CD1c-positive myeloid dendritic cell (primary cell): ENCODE measurements around the gene PTPRD.

Experiments used
- DNase-seq: peaks from one replicate; pipeline ENCODE4 v3.0.0-alpha.2; 2016; ENCODE audit errors: extremely low spot score

PTPRD gene

GRCh38 chr9:9612270-9612669, 1000.5 kb downstream of the PTPRD start:
- DNase-seq: no peak

DNA sequence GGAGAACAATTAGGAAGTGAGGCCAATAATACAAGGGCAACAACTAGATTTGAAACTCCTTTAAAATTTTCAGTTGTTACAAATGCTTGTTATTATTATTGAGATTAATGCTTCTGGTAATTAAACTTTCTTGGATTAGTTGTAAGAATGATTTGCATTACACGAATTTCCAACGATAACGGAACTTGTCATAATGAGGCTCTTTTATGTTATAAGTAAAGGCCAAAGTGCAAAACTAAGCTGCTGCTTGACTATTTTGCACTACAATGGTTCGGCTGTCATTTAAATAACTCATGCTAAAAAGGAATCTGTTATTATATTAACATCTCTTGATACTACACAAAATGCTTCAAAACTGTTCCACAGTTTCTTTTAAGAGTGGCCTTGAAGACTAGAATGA, 1007.1 kb downstream of the PTPRD start:
- DNase-seq: no peak

GRCh38 chr9:9603345-9603744, 1009.5 kb downstream of the PTPRD start:
- no peak for DNase-seq

- no peak for DNase-seq
Observed at GRCh38 chr9:9598723-9599122, 1014.1 kb downstream of the PTPRD start.

GRCh38 chr9:9592104-9592503, 1020.7 kb downstream of the PTPRD start:
- no peak for DNase-seq

DNA sequence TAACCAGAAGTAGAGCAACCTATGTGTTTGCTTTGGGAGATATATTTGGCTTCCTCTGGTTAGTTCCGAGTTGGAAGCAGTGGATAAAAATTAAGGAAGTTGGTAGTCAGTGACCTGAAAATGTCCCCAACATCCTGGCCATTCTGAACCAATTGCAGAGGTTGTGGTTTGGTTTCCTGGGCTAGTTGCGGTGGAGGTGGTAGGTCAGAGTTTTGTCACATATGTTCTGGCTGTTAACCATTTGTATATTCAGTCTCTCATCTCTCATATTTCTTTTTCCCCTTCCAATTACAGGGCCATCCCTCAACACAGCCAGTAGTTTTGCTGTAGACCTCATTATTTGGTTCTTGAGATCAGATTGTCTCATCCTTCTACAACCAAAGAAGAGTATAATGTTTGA, 1026.9 kb downstream of the PTPRD start:
- DNase-seq: no peak

- DNase-seq: no peak
Observed at GRCh38 chr9:9574080-9574479, 1038.7 kb downstream of the PTPRD start.

DNA sequence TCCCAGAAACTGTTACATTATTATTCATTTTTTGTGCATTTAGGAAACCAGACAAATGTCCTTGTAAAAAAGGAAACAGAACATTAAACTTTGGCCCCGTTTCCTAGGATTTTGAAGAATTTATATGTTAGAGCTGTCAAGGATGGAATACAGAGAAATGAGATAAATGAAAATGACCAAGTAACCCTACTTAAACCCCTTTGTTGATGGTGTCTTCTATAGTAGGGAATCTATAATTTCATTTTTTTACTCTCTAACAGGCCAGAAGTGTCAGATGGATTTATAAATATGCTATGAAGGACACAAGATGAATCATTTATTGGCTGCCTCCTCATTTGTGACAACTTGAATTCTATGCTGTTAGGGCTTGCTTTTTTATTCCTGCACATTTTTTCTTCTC, 1047.1 kb downstream of the PTPRD start:
- no peak for DNase-seq

- no peak for DNase-seq
Observed at GRCh38 chr9:9563817-9564216, 1049.0 kb downstream of the PTPRD start.

- no peak for DNase-seq
Observed at GRCh38 chr9:9560382-9561035, 1052.3 kb downstream of the PTPRD start.

DNA sequence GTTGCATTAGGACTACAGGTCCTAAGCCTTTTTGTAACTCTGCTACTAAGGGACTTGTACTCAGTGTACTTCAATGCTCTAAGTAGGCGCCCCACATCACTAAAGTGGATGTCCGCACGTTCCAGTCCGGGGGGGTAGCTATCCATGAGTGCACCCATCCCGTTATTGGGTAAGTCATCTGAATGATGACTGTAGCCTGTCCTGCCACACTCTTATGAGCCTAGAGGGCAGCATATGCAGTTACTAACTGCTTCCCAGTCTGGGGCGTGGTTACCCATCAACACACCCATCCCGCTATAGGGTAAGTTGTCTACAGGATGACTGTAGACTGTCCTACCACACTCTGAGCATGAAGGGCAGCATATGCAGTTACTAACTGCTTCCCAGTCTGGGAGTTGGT, 1053.9 kb downstream of the PTPRD start:
- no peak for DNase-seq

- DNase-seq: no peak
Observed at GRCh38 chr9:9557804-9558334, 1054.9 kb downstream of the PTPRD start.

DNA sequence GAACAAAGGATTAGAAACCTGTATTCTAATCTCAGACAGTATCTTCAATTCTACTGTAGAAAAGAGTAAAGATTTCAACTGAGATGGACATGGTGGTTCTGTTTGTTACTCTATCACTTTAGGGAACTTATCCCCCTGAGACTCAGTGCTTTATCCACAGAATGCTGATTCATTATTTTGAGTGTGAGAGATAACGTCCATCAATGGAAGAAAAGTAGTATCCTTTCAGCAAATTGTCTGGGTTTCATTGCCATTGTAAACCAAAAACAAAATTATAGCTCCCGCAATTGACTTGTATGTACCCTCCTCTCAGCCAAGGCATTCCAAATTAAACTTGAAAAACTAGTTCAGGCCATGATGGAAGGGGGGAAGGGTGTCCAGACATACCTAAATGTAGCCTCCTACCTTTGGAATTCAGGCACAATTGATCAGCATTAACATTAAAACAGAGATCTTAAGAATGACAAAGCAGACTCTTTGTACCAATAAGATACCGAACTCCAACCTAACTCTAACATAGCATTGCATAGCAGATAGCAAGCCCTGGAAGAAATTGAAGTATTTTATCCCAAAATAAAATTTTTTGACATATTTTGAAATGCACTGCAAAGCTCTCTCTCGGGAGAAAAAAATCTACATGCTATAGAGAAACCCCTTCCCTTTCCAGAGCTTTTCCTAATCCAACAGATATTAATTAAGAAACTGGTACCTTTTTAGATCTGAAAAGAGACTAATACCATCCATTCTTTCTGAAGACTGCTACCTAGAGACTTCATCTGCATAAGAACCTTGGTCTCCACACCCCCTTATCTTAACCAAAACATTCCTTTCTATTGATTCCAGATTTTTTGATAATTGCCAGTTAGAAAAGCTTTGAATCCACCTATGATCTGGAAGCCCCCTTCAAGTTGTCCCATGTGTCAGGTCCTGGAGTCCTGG, 1055.7 kb downstream of the PTPRD start:
- DNase-seq: no peak

DNA sequence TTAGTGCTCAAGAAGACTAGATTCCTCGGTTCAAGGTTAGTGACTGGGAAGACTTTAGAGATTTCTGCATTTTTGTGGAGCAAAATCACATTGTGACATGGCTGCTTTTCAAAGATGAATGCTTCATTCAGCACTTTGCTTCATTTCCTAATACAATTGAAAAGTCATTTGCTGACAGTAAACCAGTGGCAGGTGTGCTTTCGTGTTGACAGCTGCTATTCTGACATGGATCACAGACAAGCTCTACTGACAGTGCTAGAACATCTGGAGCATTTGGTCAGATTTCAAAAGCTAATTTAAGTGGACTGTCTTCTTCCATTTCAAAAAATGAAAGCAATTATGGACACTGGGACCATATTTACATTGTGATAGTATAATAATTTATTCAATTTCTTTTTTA, 1060.1 kb downstream of the PTPRD start:
- DNase-seq: no peak

- DNase-seq: no peak
Observed at GRCh38 chr9:9538766-9539165, 1074.0 kb downstream of the PTPRD start.

DNA sequence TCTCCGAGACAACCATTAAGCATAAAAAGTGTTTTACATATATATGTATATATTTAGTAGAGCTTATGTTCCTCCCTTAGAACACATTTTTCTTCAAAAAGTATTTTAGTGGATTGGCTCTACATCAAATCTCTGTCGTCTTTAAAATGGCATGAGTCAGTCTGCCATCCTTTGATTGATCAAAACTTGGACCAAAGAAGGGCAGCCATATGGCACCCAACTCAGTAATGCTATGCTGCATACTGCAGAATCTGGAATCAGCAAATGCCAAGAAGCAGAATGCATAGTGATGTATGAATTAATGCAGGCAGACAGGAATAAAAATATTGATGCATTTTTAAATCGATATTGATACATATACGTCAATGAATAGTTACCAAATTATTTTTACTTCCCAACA, 1074.4 kb downstream of the PTPRD start:
- DNase-seq: no peak

DNA sequence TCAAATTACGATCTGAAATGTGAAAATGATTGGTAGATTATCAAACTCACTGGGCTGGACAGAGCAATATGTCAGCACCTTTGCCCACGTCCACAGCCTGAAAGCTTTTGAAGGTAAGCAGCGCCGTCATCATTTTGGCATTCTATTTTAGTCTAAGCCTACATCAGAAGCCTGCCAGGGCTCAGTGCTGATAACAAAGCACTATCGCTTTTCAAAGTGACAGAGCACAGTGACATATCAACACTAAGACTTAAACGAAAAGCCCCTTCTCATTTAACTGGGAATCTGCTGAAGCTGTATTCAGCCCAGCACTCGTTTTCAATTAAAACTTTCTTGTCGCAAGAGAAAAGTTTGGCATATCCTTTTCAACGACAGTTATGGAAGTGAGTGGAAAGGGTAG, 1076.3 kb downstream of the PTPRD start:
- DNase-seq: no peak

GRCh38 chr9:9523476-9524139, 1089.2 kb downstream of the PTPRD start:
- no peak for DNase-seq

DNA sequence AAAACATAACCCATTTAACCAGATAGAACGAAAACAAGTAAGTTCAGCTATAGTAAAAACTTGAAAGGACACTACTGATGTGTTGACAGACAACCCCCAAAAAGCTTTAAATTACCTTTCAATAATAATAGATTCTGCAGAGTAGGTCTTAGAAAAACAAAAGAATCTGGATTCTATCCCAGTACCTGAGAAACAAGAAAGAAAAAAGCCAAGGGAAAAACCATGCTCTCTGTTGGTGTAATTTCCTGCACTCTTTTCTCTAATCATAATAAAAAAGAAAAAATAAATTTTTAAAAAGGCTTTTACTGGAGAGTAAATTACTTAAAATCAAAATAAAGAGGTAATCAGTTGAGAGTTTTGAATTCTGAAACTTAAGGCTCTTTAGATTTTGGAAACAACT, 1090.4 kb downstream of the PTPRD start:
- no peak for DNase-seq

DNA sequence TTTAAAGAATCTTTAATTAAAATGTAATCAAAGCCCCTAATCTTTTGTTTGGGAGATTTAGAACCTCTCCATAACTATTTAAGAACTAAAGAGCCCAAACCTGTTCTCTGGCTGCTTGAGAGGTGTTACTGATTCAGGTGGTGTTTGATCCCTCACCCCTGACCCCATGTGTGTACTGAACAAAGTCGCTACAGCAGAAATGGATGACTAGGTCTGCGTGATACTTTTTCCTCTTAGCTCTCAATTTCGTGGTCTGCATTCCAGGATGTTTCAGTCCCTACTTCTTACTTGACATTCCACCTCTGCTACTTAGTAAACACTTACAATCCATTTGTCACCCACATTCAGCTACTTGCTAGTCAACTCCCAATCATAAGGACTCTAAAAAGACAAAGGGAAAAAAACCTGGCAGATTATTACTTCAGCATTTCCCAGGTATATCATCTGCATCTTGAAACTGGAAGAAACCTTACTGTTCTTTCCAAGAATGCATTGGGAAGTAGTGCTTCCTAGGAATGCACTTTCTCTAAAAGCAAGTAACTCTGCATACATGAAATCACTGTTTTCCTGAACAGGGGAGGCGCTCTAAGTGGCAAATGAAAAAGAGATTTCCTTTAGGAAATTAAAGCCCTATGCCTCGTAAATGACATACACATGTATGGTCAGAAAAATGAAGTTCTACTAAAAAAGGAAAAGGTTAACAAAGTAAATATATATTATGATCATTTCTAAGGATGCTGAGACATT, 1091.6 kb downstream of the PTPRD start:
- DNase-seq: no peak

GRCh38 chr9:9504869-9505268, 1107.9 kb downstream of the PTPRD start:
- no peak for DNase-seq

GRCh38 chr9:9499546-9499945, 1113.3 kb downstream of the PTPRD start:
- no peak for DNase-seq
